GM21576 (cell line): ENCODE results near the gene DCAF15.
A peak's percentile ranks its signal among the peaks of the same experiment; 100 is the strongest.
"Not testable (repeated sequence)": the region's sequence is repeated elsewhere in the genome, so short reads cannot be mapped to it uniquely, and the experiment has no call there.

Source experiments
- ATAC-seq: cut with Tn5 transposase; IDR thresholded peaks from one replicate; pipeline ENCODE4 v1.9.1; 2021; ENCODE audit warnings: mild to moderate bottlenecking, moderate library complexity; ENCODE audit not compliant: unreplicated experiment

The DCAF15 gene, protein sequence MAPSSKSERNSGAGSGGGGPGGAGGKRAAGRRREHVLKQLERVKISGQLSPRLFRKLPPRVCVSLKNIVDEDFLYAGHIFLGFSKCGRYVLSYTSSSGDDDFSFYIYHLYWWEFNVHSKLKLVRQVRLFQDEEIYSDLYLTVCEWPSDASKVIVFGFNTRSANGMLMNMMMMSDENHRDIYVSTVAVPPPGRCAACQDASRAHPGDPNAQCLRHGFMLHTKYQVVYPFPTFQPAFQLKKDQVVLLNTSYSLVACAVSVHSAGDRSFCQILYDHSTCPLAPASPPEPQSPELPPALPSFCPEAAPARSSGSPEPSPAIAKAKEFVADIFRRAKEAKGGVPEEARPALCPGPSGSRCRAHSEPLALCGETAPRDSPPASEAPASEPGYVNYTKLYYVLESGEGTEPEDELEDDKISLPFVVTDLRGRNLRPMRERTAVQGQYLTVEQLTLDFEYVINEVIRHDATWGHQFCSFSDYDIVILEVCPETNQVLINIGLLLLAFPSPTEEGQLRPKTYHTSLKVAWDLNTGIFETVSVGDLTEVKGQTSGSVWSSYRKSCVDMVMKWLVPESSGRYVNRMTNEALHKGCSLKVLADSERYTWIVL

DNA sequence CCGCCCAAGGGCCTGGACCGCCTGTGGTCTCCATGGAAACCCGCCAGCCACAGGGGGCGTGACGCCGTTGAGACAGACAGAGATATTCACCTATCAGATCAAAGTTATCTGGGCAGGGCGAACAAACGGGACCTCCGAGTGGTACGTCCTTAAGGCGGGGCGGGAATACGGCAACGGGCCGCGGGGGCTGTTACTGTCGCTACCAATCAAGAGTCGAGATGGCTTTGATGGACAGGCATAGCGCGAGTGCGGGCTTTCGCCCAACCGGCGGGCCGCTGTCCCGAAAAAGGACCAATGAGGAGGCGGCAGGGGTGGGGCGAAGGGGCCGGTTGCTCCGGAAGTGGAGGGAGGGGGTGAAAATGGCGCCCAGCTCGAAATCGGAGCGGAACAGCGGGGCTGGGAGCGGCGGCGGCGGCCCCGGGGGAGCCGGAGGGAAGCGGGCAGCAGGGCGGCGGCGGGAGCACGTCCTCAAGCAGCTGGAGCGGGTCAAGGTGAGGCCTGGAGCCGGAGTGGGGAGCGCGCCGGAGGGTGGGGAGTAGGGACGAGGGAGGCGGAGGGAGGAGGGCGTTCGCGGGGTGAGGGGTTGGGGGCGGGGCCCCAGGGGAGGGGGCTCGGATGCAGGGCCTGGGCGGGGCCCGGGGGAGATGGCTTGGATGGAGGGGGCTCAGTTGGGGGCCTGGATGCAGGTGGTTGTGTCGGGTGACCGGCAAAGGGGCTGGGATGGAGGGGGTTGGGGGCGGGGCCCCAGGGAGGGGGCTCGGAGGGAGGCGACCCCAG is at the start of gene DCAF15:
TSS of gene DCAF15 (plus strand) at position 356 of the 777 bp plus-strand sequence. CDS start at position 360, 4 bp downstream.
- ATAC-seq: peak; percentile 92

GRCh38 chr19:13902993-13903555 is 49.2 kb upstream of the DCAF15 start:
- no peak for ATAC-seq

GRCh38 chr19:13905634-13906520 is 46.4 kb upstream of the DCAF15 start, which contains the start of the genes BRME1 and CC2D1A:
BRME1 (minus strand) TSS chr19:13906117; CDS start chr19:13904892, 1,225 bp downstream.
CC2D1A (plus strand) TSS chr19:13906201; CDS start chr19:13906442, 241 bp downstream.
- ATAC-seq: peak; percentile 84

DNA sequence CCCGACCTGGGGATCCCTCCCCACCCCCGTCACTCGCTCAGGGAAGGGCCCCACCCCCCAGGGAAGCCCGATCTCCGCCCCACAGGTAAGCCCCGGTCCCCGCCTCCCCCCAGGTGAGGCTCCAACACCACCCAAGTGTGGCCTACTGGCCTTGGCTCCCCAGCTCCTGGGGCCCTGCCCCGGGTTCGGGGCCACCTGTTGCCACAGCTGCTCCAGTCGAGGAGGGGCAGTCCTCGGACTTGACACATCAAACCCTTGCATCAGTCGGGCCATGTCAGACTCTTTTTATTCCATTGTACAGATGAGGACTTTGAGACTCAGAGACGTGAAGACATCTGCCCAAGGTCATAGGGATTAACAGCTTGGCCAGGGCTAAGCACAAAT is 45.8 kb upstream of the DCAF15 start:
- ATAC-seq: no peak

- no peak for ATAC-seq
These were observed 45.4 kb upstream of the DCAF15 start for GRCh38 chr19:13906910-13907309.

DNA sequence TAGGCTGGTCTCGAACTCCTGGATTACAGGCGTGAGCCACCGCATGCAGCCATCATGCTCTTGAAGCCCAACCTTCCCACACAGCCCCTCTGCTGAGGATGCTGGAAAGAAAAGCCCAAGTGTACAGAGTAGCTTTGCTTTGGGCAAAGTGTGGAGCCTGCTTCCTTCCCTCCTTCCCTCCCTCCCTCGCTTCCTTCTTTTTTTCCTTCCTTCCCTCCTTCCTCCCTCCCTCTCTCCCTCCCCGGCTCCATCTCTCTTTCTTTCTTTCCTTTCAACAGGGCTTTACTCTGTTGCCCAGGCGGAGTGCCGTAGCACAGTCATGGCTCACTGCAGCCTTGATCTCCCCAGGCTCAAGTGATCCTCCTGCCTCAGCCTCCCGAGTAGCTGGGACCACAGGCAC is 43.6 kb upstream of the DCAF15 start:
- ATAC-seq: no peak

DNA sequence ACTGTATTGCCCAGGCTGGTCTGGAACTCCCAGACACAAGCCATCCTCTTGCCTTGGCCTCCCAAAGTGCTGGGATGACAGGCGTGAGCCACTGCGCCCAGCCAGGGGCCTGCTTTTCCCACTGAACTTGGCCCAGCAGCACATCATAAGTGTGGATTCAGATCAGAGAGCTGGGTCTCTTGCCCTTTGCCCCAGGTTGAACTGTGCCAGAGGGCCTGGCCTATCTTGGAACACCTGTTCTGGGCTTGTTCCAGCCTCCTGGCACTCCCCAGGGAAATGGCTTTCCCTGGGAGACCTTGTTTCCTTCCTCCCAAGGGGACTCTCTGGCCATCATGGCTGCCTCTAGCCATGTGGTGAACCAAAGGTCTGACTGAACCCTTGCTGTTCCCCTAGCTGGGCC is 42.9 kb upstream of the DCAF15 start:
- no peak for ATAC-seq

DNA sequence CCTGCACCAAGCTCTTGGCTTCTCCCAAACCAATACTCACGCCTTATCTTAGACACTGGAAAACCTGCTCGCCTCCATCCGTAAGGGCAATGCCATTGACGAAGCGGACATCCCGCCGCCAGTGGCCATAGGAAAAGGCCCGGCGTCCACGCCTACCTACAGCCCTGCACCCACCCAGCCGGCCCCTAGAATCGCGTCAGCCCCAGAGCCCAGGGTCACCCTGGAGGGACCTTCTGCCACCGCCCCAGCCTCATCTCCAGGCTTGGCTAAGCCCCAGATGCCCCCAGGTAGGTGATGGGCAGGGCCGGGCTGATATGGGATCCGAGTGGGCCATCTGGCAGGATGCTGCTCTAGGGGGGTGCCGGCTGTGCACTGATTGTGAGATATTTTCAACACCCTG is 39.0 kb upstream of the DCAF15 start:
- no peak for ATAC-seq

- no peak for ATAC-seq
These were observed 37.5 kb upstream of the DCAF15 start for GRCh38 chr19:13914777-13915176.

DNA sequence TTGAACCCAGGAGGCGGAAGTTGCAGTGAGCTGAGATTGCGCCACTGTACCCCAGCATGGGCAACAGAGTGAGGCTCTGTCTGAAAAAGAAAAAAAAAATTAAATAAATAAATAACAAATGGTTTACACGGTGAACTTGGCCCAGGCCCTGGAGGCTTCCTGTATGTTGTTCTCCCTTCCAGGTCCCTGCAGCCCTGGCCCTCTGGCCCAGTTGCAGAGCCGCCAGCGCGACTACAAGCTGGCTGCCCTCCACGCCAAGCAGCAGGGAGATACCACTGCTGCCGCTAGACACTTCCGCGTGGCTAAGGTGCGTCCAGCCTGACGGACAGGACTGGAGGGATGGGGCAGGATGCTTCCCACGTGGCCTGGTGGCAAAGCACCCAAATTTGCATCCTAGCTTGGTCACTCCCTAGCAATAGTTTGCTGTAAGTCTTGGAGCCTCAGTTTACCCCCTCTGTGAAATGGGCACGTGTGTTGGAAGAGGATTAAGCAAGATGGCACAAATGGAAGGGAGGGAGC is 34.4 kb upstream of the DCAF15 start:
- no peak for ATAC-seq

DNA sequence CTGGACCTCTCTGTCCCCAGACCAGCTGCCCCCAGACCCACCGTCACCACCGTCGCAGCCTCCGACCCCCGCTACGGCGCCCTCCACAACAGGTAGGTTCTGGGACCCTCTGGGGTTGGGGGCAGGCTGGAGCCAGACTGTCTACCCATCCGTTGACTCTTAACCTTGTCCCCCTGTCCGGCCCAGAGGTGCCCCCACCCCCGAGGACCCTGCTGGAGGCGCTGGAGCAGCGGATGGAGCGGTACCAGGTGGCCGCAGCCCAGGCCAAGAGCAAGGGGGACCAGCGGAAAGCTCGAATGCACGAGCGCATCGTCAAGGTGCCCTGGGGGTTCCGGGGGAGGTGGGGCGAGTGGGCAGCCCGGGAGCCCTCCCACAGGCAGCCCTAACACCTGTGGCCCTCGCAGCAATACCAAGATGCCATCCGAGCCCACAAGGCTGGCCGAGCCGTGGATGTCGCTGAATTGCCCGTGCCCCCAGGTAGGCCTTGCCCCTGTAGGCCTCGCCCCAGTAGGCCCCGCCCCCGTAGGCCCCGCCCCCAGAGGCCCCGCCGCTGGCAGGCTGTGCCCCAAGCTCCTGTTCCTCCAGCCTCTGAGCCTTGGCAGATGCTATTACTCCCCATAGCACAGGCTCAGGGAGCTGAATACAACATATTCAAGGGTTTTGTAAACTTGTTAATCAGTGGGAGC is 33.4 kb upstream of the DCAF15 start:
- ATAC-seq: no peak

- ATAC-seq: no peak
These were observed 31.8 kb upstream of the DCAF15 start for GRCh38 chr19:13920524-13920923.

- ATAC-seq: no peak
These were observed 31.2 kb upstream of the DCAF15 start for GRCh38 chr19:13920940-13921747.

GRCh38 chr19:13922118-13922517 is 30.2 kb upstream of the DCAF15 start:
- ATAC-seq: not testable (repeated sequence)

- ATAC-seq: no peak
These were observed 28.9 kb upstream of the DCAF15 start for GRCh38 chr19:13923194-13923987.

DNA sequence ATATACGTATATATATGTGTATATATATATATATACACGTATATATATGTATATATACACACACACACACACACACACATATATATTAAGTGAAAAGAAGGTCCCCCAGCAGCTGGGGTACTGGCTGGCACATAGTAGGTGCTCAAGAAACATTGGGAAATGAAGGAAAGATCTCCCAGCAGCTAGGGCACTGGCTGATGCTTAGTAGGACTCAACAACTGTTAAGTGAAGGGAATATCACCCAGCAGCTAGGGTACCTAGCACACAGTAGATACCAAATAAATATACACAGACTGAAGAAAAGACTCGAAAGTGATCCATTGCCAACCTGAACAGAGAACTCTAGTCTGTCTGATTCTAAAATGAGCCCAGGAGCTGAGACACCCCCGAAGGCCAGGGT is 26.3 kb upstream of the DCAF15 start:
- no peak for ATAC-seq

DNA sequence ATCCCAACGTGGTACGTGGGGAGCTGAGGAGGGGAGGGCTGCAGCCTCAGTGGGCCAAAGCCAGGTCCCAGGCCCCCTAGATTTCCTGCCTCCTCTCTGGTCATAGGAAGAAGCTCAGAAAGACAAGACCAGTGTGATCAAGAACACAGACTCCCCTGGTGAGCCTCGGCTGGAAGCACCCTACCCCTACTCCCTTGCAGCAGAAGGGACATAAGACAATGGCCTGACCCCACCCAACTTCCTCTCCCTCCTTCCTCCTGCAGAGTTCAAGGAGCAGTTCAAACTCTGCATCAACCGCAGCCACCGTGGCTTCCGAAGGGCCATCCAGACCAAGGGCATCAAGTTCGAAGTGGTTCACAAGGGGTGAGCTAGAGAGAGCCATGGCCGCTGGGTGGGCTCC is 25.6 kb upstream of the DCAF15 start:
- no peak for ATAC-seq

DNA sequence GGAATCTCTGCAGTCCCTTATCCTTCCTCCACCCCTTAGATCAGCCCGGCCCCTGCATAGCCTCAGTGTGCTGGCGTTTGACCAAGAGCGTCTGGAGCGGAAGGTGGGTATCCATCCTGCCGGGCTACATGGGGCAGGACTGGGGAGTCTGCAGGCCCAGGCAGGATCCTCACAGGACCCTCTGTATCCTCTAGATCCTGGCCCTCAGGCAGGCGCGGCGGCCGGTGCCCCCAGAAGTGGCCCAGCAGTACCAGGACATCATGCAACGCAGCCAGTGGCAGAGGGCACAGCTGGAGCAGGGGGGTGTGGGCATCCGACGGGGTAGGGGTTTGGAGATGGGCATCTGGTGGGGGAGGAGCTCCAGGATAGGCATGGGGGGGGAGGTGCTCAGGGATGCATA is 23.0 kb upstream of the DCAF15 start:
- ATAC-seq: no peak
